Mammary epithelial cell (primary cell): ENCODE measurements around the gene TUBB2A.

Experiments
- CTCF ChIP-seq, 2 donors: IDR thresholded peaks in 1 of 2; conservative IDR thresholded peaks in 1 of 2; 2 replicates each; pipeline ENCODE4 v1.5.1; 2011 to 2012; ENCODE audit warnings: inconsistent platforms in 2 of 2, low read length in 2 of 2, mild to moderate bottlenecking in 2 of 2, control low read depth in 1 of 2, low read depth in 1 of 2; ENCODE audit not compliant: insufficient read depth in 1 of 2; ENCODE audit errors: extremely low read depth in 1 of 2
- EZH2 ChIP-seq: IDR thresholded peaks from 2 replicates; pipeline ENCODE4 v1.6.1; 2012; ENCODE audit warnings: low read length, inconsistent platforms, borderline replicate concordance

GRCh38 chr6:3138341-3138740 is 19.0 kb downstream of the TUBB2A start:
- no peak for TF ChIP-seq EZH2
- no peak for TF ChIP-seq CTCF (conservative IDR thresholded peaks at IDR 0.05 in 1 of 2, IDR thresholded peaks at IDR 0.05 in 1 of 2; ENCODE audit: extremely low read depth in 1 of 2, insufficient read depth in 1 of 2, low read depth in 1 of 2, low read length in 2 of 2)
